NCI-H1436 treated with DMSO at 0.1 percent for 48 hours (cell line): Measurements from ENCODE around the gene ASPHD1.
"Not testable (repeated sequence)": the region's sequence is repeated elsewhere in the genome, so short reads cannot be mapped to it uniquely, and the experiment has no call there.

Experiments
- DNase-seq: peaks from one replicate; lab custom pipeline; 2025; lab: John Stamatoyannopoulos, UW

Gene ASPHD1

DNA sequence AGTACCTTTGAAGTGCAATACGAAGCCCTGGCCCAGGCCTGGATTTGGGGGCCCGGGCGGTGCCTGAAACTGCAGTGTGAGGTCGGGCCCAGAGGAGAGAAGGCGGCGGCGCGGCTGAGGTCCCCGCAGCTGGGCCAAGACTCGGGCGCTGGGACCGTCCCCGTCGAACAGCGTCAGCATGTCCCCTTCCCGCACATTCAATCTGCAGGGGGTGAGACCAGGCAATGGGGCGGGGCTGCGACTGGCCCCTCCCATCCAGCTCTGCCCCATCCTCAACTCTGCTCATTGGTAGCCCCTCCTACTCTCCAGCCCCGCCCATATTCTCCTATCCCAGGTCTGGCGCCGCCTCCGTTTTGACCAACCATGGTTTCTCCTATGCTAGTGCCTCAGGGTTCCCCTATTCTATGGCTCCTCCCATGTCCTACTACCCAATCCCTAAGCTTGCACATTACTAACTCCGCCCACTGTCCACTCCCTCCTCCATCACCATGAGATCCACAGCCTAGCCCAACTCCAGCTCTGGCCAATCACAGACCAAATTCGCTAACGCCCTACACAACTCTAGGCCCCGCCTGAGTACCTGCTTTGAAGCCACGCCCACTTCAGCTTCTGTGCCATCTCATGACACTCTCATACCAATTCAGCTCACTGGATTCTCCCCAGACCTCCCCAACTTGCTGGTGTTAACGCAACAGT lies 22.9 kb upstream of the ASPHD1 start:
- no peak for DNase-seq

DNA sequence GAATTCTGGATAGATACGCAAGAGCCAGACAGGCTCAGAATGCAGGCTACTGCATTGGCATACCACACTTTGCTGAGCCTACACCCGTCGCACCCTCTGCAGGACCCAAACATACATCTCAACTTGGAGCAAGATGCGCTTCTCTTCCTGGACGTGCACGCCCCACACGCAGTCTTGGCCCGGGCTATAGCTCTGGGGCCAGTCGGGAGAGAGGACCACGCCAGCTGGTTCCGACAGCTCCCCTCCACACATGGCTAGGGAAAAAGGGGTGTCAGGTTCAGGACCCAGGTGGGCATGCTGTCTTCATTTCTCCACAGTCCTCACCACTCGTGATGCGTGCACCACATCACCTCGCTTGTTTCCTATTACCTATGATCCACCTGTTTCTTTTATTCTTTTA lies 22.1 kb upstream of the ASPHD1 start:
- DNase-seq: no peak

DNA sequence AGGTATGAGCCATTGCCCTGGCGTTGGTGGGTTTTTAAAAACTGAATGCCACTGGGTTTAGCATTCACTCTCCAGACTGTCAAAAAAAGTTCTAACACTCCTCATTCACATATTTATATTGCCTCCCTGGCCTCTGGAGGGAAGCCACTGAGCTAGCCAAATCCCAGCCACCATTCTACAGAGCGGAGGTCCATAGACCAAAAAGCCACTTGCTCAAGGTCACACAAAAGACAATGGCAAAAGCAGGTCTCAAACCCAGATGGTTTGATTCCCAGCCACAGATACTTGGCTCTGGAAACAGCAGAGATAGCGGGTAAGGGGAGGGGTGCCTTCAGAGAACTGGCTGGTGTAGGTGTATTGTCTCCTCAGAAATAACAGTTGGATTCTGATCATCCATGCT lies 19.2 kb upstream of the ASPHD1 start:
- DNase-seq: no peak

DNA sequence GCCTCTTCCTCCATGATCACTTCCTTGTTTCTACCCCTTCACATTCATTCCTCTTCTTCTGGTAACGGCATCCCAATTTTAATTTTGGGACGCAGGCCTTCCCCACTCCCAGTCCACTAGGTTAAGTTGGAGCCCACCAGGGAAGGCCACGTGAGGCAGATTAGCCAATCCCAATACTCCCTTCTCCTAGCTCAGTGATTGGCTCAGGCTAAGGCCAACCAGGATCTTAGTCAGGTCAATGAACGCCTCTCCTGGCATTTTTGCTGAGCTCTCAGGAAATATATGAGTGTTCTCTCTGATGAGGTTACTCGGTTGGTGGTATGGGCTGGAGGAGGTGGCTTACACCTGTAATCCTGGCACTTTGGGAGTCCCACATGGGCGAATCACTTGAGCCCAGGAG lies 16.3 kb upstream of the ASPHD1 start:
- no peak for DNase-seq

DNA sequence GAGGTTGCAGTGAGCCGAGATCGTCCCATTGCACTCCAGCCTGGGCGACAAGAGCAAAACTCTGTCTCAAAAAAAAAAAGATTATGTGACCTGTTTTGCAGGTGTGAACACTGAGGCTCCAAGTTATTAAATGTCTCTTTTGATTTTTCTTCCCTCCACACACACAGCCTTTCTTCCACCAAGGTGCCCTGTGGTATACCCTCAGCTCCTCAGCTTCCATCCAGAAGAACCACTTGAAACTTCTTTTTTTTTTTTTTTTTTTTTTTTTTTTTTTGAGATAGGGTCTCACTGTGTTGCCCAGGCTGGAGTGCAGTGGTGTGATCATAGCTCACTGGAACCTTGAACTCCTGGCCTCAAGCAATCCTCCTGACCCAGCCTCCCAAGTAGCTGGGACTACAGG lies 10.9 kb upstream of the ASPHD1 start:
- DNase-seq: not testable (repeated sequence)

DNA sequence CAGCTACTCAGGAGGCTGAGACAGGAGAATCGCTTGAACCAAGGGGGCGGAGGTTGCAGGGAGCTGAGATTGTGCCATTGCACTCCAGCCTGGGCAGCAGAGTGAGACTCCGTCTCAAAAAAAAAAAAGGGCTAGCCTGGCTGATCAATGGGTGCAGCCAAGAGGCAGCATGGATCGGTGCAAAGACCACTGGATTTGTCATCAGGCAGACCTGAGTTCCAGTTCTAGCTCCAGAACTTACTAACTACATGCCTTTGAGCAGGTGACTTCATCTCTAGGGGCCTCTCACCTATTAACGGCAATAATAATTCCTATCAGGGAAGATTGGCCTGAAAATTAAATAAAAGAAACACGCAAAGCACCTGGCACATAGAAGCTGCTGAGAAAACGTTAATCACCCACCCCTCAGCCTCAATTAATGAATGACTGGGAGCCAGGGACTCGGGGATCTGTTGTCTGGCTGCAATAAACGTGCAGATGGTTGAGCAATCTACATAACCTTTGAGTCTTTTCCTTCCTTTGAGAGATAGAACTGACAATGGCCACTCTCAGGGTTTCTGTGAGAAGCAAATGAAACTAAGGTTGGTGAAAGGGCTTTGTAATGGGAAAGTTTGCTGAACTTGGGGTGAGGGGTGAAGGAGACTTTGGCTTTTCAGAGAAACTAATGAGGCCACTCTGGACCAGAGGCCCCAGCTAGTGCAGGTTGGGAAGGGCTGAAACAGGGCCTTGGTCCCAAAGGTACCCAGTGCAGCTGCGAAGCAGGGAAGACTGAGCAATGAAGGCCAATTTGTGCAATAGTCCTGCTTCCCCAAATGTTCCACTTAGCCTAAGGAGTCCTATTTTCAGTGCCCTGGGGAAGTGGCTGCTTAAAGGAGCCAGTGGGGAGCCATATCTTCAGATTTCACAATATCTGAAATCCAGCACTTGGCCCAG lies 8.5 kb upstream of the ASPHD1 start:
- no peak for DNase-seq

DNA sequence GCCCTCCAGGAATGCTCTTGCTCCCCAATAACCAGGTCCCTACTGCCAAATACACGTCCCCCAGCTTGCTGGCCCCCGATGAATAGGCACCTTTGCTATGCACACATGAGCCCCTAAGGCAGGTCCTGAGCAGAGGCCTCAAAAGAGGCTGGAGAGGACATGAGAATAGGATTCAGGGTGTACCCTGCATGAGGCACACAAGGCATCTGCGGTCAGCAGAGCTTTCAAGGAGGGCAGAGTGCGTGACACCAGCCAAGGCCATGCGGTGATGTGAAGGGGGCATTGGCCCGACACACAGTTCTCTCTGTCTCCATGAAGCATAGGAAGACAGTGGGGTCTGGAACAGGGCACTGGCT lies 7.9 kb upstream of the ASPHD1 start:
- no peak for DNase-seq

DNA sequence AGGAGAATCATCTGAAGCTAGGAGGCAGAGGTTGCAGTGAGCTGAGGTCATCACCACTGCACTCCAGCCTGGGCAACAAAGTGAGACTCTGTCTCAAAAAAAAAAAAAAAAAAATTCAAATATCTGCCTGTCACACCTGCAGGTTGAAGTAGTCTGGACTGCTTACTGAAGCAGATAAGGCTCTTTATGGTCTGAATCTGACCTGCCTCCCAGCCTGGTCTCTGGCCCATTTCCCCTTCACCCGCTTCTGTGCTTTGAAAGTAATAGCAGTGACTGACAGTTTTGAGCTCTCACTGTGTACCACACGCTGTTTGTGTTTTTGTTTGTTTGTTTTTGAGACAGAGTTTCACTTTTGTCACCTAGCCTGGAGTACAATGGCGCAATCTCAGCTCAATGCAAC lies 6.7 kb upstream of the ASPHD1 start:
- DNase-seq: no peak

DNA sequence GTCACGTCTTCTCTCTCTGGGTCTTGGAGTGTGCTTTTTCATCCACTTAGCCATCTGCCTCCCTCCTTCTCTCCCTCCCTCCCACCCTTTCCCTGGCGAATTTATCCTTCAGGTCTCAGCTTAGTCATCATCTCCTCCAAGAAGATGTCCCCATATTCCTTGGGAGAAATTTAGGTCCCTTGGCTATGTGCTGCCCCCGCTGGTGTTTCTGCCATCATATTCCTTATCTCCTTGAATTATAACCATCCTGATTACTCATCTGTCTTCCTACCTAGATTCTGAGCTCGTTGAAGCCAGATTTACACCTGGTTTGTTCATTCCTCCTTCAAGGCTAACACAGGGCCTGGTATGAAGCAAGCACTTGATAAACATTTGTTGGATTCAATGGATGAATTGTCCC lies 5.9 kb upstream of the ASPHD1 start:
- DNase-seq: no peak

DNA sequence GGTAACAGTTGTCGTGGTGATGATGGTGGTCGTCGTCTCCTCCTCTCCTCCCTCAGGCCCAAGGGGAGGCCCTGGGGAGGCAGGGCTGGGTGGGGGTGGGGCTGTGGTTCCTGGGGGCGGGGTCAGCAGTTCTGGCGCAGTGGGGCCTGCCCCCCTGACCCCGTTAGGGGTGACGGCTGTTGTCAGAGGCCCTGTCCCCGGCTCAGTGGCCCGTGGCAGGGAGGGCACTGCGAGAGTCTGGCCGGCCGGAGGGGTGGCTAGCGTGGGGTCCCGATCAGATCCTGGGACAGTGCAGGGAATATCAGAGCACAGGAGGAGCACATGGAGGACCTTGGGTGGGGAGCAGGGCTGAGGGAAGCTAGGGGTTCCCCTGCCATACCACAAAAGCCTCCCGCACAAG lies 3.4 kb upstream of the ASPHD1 start:
- no peak for DNase-seq

DNA sequence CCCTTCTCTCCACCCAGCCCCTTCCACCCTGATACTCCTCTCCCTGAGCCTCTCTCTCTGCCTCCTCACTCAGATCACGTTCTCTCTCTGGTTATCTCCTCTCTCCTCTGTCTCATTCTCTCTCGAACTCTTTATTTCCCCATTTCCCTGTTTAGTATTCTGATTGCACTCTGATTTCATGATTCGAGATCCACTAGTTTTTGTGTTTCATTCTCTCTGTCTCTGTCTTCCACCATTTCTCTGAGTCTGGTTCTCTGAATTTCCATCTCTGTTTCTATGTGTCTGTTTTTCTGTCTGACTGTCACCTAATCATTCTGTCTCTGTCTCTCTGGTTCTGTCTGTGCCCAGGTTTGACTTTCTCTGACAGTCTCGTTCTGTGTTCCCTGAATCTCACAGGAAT lies 3.0 kb upstream of the ASPHD1 start:
- no peak for DNase-seq

DNA sequence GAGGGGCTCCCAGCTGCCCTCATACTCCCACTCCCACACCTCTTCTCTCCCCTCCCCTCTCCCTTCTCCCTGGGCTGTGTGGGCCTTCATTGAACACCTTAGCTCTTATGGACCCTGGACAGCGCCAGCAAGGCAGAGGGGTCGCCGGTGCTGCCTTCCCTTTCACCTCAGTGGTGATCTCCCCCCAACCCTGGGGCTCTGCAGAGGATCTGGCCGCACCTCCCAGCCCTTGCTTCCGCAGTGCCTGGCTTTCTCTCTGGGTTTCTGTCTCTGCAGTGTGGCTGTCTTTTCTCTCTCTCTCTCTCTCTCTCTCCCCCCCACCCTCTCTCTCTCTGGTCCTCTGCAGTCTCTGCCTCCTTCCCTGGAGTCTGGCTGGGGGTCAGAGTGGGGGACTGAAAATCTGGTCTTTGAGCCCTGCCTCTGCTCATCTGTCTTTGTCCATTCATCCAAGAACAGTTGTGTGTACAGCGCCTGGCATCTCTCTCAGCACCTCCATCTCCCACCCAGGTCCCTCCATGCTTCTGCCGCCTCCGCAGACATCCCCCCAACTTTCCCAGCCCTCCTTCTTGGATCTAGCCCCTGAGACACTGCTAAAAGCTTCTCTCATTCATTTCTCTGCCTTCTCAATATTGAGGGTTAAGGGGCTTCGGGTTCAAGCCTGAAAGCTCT lies 2.0 kb upstream of the ASPHD1 start:
- DNase-seq: no peak

DNA sequence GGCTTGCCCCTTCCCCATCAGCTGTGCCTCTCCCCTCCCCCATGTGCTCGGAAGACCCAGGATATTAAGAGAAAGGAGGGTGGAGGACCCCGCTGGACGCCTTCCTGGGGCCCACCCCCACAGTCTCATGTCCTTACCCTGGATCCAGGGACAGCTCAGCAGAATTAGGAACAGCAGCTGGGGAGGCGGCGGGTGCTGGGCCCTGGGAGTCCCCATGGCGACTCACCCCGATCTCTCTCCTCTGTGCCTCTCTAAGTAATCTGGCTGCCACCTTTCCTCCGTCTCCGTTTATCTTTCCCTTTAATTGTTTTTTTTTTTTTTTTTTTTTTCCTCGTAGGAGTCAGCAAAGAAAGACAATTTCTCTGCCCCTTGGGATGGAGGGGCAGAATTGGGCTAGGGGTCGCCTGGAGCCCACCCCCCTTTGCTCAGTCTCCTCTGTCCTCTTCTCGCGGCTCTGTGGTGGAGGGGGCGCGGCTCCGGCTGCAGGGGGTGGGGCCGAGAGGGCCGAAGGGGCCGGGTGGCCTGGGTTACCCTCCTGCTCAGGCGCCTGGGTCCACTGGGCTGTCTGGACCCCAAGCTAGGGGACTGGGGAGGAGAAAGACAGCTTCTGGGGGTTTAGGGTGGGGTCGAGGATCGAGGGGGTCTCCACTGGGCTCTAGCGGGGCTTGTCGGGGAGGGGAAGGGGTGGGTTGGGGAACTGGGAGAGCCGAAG lies 1.3 kb upstream of the ASPHD1 start:
- DNase-seq: no peak

DNA sequence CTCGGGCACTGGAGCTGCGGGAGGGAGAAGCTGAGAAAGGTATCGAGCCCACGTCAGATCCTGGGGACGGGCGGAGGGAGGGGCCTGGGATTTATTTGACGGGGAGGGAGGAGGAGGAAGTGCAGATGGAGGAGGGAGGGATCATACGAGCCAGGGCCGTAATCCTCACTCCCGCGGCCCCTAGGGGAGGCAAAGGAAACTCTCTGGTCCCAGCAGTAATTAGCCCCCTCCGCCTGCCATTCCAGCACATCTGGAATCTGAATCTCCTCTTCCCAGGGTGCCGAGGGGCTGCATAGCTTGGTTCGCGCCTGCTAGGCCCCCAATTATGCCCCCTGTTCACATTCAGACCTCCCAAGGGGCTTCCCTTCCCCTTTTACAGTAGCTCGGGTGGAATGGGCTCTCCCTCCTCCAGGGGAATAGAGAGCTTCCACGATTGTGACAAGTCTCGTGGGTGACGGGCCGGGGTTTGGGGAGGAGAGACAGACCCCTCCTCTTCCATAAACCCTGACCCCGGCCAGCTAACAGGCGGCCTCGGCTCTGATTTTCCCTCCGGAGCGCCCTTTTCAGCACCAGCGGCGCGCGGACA lies 679 bp upstream of the ASPHD1 start, which contains the start of gene SEZ6L2:
Gene SEZ6L2 (minus strand): TSS at position 35 of the 586 bp plus-strand sequence. CDS start 531 bp downstream, outside the sequence.
- peak; percentile 85 for DNase-seq

DNA sequence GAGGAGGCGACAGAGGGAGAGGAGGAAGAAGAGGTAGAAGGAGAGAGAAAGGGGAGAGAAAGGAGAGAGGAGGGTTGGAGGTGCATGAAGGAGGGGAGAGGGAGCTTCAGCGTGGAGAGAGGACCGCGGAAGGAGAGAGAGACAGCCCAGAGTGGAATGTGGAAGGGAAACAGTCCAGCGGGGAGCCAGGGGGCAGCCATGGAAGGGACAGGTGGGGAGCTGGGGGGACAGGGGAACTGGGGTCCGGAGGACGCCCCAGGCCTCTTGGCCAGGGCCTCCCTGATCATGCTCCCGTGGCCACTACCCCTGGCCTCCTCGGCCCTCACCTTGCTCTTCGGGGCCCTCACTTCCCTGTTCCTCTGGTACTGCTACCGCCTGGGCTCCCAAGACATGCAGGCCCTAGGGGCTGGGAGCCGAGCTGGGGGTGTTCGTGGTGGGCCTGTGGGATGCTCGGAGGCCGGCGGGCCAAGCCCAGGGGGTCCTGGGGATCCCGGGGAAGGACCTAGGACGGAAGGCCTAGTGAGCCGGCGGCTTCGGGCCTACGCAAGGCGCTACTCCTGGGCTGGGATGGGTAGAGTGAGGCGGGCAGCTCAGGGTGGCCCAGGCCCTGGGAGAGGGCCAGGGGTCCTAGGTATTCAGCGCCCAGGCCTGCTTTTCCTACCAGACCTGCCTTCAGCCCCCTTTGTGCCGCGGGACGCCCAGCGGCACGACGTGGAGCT lies 759 bp downstream of the ASPHD1 start:
- DNase-seq: no peak

DNA sequence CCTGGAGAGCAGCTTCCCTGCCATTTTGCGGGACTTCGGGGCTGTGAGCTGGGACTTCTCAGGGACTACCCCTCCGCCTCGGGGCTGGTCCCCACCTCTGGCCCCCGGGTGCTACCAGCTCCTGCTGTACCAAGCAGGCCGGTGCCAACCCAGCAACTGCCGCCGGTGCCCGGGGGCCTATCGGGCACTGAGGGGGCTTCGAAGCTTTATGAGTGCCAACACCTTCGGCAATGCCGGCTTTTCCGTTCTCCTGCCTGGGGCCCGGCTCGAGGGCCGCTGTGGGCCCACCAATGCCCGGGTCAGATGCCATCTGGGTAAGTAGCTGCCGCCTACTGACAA lies 1.3 kb downstream of the ASPHD1 start:
- DNase-seq: no peak

DNA sequence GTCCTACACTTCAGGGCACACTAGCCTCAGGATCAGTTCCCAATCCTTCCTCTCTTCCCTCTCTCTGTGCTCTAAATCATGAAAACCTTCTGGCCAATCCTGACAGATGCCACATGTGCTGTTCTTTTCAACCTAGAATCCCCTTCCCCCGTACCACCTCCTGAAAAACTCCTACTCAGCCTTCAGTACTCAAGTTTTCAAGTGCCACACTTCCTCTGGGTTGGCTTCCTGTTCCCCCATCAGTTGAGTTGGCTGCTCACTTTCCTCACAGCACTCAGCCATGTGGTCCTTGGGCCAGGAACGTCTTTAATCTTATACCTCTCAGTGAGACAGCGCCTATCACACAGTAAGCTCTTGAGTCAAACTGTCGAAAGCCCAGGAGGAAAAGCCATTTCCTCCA lies 3.3 kb downstream of the ASPHD1 start:
- no peak for DNase-seq

DNA sequence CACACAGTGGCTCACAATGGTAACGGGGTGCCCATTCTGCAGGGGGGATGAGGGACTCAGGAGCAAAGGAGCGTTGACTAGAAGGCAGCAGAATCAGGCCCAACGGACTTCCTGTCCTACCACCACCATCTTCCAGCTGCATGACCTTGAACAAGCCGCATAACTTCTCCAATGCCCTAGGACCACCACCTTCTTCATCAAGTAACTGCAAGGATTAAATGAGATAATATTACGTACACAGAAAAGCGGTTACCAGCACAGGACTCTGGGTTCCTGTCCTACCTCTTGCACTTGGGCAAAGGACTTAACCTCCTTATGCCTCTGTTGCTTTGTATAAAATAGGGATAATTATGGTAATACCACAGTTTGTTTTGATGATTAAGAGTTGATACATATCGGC lies 4.7 kb downstream of the ASPHD1 start:
- no peak for DNase-seq

DNA sequence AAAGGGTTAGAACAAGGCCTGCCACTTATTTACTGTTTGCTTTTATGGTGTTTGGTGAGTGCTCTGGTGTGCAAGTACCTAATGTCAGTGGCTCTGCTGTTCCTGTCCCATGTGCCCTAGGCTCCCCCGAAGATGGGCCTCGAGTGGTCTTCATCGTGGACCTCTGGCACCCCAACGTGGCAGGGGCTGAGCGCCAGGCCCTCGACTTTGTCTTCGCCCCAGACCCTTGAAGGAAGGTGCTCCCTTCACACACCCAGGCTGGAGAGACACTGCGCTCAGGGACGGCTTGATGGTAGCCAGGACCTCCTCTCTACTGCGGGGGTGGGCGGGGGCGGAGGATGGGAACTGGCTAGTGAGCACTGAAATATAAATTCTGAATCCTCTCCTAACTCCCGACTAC lies 5.4 kb downstream of the ASPHD1 start:
- DNase-seq: no peak

DNA sequence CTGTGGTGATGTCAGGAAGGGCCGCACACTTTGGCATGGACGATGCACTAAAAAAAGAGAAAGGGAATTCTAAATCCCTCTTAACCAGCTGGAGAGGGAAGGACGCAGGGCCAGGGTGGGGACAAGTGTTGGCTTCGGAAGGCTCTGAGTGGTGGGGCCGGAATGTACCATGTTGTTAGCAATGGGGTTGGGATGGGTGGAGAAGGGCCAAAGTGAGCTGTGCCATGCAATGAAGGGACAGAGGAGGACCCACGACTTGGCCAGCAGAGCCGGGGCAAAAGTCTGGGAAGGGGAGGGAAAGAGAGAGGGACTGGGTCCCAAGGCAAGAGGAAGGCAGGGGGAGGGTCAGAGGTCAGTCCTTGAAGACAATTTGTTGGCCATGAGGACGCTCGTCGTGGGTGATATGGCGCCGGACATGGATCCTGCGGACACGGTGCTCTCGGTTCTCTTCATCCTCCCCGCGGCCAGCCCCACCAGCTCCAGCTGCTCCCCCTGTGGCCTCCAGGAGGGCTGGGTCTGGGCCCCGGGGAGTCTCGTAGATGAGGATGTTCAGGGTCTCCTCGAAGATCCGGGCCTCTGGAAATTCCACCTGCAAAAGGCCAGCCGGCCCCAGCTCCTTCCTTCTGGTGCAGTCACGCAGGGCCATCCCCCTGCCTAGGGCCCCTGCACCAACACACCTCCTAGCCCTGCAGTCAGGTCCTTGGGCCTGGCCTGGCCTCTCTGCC lies 6.4 kb downstream of the ASPHD1 start:
- no peak for DNase-seq

DNA sequence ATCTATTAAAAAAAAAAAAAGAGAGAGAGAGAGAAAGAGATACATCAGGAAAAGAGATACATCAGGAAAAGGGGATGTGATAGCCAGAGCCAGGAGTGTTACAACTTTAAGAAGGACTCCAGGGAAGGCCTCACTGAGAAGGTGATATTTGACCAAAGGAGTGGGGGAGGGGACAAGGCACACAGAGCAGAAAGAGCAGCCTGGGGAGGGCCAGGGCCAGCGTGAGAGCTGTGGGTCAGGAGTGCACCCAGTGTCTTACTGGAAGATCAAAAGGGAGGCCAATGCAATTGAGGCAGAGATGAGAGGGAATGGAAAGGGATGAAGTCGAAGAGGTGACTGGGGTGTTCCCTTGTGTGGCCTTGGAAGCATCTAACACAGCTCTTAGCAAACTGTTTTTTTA lies 7.7 kb downstream of the ASPHD1 start:
- no peak for DNase-seq
